ENCODE results near the gene PIP4K2A. TPM values are rescaled to one million over a fixed set of nuclear protein-coding genes. Genes with fewer than 3 reads are reported as not detected.

The PIP4K2A gene
- total and polyA plus RNA-seq, 2 experiments from 2014 or later = 39.9 to 40.1 TPM

- Histone ChIP-seq H3K27me3 (ENCODE audit: insufficient read depth) (no peaks in the 10 kb centered on the region), H3K9me2 (ENCODE audit: insufficient read depth) (no peaks in the 10 kb centered on the region), H3K79me2 (replicated peaks; ENCODE audit: insufficient read depth) (no peaks in the 10 kb centered on the region), H3K4me3 (no peak overlapping the region), H3K27ac (ENCODE audit: low read depth) (no peak overlapping the region), H3F3A (replicated peaks; ENCODE audit: low read depth) (no peaks in the 10 kb centered on the region), H3K4me2 (no peak overlapping the region), H3K36me3 (ENCODE audit: insufficient read depth) (peaks cover 4% of the 10 kb centered on the region), H4K20me1 (replicated peaks; ENCODE audit: insufficient read depth) (peaks cover 6% of the 10 kb centered on the region), H2AFZ (no peak overlapping the region), H3K4me1 (ENCODE audit: insufficient read depth) (no peaks in the 10 kb centered on the region)
- no peaks in the 10 kb centered on the region for H3K4me1 Mint-ChIP-seq
- H3K4me3 Mint-ChIP-seq = no peak overlapping the region
- TF ChIP-seq, protein P1, sequence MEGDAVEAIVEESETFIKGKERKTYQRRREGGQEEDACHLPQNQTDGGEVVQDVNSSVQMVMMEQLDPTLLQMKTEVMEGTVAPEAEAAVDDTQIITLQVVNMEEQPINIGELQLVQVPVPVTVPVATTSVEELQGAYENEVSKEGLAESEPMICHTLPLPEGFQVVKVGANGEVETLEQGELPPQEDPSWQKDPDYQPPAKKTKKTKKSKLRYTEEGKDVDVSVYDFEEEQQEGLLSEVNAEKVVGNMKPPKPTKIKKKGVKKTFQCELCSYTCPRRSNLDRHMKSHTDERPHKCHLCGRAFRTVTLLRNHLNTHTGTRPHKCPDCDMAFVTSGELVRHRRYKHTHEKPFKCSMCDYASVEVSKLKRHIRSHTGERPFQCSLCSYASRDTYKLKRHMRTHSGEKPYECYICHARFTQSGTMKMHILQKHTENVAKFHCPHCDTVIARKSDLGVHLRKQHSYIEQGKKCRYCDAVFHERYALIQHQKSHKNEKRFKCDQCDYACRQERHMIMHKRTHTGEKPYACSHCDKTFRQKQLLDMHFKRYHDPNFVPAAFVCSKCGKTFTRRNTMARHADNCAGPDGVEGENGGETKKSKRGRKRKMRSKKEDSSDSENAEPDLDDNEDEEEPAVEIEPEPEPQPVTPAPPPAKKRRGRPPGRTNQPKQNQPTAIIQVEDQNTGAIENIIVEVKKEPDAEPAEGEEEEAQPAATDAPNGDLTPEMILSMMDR (conservative IDR thresholded peaks at IDR 0.05; ENCODE audit: low read depth in 2 of 2) = peak; percentile 62 to 75
- TF ChIP-seq EZH2 (IDR thresholded peaks at IDR 0.05; ENCODE audit: low read depth, unreplicated experiment) = no peak
- H3K27me3 Mint-ChIP-seq (ENCODE audit: insufficient read depth, low read depth, poor library complexity) = peaks cover 5% of the 10 kb centered on the region
- H3K27ac Mint-ChIP-seq = peak overlapping the region; percentile 58; the same call in 1 of the 2 replicates
- peak; percentile 70 for DNase-seq (ENCODE audit: low spot score)
- peak; percentile 49; the same call in 1 of the 3 replicates for ATAC-seq
- H3K36me3 Mint-ChIP-seq (ENCODE audit: low read depth) = peaks cover 43% of the 10 kb centered on the region
- H3K9me3 Mint-ChIP-seq = no peaks in the 10 kb centered on the region
Observed at GRCh38 chr10:22573820-22574569, 140.4 kb downstream of the PIP4K2A start.

GRCh38 chr10:22570733-22571430, 143.5 kb downstream of the PIP4K2A start:
- H3K79me2 ChIP-seq (replicated peaks; ENCODE audit: insufficient read depth) = no peaks in the 10 kb centered on the region
- H3K4me1 ChIP-seq (ENCODE audit: insufficient read depth) = peaks cover 13% of the 10 kb centered on the region
- no peaks in the 10 kb centered on the region for H3K9me2 ChIP-seq (ENCODE audit: insufficient read depth)
- no peaks in the 10 kb centered on the region for H3K27me3 ChIP-seq (ENCODE audit: insufficient read depth)
- ATAC-seq = no peak
- Mint-ChIP-seq H3K9me3 (no peaks in the 10 kb centered on the region), H3K4me1 (peaks cover 17% of the 10 kb centered on the region), H3K4me3 (no peak overlapping the region), H3K27ac (no peak overlapping the region), H3K36me3 (ENCODE audit: low read depth) (peaks cover 34% of the 10 kb centered on the region), H3K27me3 (ENCODE audit: insufficient read depth, low read depth, poor library complexity) (peaks cover 5% of the 10 kb centered on the region)
- H3K27ac ChIP-seq (ENCODE audit: low read depth) = no peak overlapping the region
- no peaks in the 10 kb centered on the region for H3F3A ChIP-seq (replicated peaks; ENCODE audit: low read depth)
- H3K36me3 ChIP-seq (ENCODE audit: insufficient read depth) = peaks cover 4% of the 10 kb centered on the region
- H4K20me1 ChIP-seq (replicated peaks; ENCODE audit: insufficient read depth) = no peaks in the 10 kb centered on the region
- no peak overlapping the region for H3K4me3 ChIP-seq
- DNase-seq (ENCODE audit: low spot score) = no peak
- no peak overlapping the region for H3K4me2 ChIP-seq
- H2AFZ ChIP-seq = no peak overlapping the region
- TF ChIP-seq, protein P2, sequence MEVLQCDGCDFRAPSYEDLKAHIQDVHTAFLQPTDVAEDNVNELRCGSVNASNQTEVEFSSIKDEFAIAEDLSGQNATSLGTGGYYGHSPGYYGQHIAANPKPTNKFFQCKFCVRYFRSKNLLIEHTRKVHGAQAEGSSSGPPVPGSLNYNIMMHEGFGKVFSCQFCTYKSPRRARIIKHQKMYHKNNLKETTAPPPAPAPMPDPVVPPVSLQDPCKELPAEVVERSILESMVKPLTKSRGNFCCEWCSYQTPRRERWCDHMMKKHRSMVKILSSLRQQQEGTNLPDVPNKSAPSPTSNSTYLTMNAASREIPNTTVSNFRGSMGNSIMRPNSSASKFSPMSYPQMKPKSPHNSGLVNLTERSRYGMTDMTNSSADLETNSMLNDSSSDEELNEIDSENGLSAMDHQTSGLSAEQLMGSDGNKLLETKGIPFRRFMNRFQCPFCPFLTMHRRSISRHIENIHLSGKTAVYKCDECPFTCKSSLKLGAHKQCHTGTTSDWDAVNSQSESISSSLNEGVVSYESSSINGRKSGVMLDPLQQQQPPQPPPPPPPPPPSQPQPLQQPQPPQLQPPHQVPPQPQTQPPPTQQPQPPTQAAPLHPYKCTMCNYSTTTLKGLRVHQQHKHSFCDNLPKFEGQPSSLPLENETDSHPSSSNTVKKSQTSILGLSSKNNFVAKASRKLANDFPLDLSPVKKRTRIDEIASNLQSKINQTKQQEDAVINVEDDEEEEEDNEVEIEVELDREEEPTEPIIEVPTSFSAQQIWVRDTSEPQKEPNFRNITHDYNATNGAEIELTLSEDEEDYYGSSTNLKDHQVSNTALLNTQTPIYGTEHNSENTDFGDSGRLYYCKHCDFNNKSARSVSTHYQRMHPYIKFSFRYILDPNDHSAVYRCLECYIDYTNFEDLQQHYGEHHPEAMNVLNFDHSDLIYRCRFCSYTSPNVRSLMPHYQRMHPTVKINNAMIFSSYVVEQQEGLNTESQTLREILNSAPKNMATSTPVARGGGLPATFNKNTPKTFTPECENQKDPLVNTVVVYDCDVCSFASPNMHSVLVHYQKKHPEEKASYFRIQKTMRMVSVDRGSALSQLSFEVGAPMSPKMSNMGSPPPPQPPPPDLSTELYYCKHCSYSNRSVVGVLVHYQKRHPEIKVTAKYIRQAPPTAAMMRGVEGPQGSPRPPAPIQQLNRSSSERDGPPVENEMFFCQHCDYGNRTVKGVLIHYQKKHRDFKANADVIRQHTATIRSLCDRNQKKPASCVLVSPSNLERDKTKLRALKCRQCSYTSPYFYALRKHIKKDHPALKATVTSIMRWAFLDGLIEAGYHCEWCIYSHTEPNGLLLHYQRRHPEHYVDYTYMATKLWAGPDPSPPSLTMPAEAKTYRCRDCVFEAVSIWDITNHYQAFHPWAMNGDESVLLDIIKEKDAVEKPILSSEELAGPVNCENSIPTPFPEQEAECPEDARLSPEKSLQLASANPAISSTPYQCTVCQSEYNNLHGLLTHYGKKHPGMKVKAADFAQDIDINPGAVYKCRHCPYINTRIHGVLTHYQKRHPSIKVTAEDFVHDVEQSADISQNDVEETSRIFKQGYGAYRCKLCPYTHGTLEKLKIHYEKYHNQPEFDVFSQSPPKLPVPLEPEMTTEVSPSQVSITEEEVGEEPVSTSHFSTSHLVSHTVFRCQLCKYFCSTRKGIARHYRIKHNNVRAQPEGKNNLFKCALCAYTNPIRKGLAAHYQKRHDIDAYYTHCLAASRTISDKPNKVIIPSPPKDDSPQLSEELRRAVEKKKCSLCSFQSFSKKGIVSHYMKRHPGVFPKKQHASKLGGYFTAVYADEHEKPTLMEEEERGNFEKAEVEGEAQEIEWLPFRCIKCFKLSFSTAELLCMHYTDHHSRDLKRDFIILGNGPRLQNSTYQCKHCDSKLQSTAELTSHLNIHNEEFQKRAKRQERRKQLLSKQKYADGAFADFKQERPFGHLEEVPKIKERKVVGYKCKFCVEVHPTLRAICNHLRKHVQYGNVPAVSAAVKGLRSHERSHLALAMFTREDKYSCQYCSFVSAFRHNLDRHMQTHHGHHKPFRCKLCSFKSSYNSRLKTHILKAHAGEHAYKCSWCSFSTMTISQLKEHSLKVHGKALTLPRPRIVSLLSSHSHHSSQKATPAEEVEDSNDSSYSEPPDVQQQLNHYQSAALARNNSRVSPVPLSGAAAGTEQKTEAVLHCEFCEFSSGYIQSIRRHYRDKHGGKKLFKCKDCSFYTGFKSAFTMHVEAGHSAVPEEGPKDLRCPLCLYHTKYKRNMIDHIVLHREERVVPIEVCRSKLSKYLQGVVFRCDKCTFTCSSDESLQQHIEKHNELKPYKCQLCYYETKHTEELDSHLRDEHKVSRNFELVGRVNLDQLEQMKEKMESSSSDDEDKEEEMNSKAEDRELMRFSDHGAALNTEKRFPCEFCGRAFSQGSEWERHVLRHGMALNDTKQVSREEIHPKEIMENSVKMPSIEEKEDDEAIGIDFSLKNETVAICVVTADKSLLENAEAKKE (CRISPR knock-in tag; IDR thresholded peaks at IDR 0.05) = no peak
- TF ChIP-seq JUNB (IDR thresholded peaks at IDR 0.05; ENCODE audit: unreplicated experiment) (no peak), ZNF331 (CRISPR knock-in tag; IDR thresholded peaks at IDR 0.05; ENCODE audit: low read depth) (no peak), EZH2 (IDR thresholded peaks at IDR 0.05; ENCODE audit: low read depth, unreplicated experiment) (no peak), ETS1 (IDR thresholded peaks at IDR 0.05) (no peak), EZH2phosphoT487 (IDR thresholded peaks at IDR 0.05; ENCODE audit: unreplicated experiment) (no peak)
